AG10803 (cell line): ENCODE measurements around the gene CETP.
"Not testable (repeated sequence)": the region's sequence is repeated elsewhere in the genome, so short reads cannot be mapped to it uniquely, and the experiment has no call there.

ENCODE experiments used
- DNase-seq: peaks from one replicate; pipeline ENCODE4 v3.0.0; 2010; ENCODE audit warnings: low read depth
- H3K4me3 ChIP-seq: 2 replicates; pipeline ENCODE4 v1.5.1; 2011; ENCODE audit warnings: mild to moderate bottlenecking, low read length, control low read depth
- CTCF ChIP-seq: conservative IDR thresholded peaks from 2 replicates; pipeline ENCODE4 v1.5.1; 2011; ENCODE audit warnings: mild to moderate bottlenecking, low read length, control low read depth, inconsistent platforms

CETP gene

DNA sequence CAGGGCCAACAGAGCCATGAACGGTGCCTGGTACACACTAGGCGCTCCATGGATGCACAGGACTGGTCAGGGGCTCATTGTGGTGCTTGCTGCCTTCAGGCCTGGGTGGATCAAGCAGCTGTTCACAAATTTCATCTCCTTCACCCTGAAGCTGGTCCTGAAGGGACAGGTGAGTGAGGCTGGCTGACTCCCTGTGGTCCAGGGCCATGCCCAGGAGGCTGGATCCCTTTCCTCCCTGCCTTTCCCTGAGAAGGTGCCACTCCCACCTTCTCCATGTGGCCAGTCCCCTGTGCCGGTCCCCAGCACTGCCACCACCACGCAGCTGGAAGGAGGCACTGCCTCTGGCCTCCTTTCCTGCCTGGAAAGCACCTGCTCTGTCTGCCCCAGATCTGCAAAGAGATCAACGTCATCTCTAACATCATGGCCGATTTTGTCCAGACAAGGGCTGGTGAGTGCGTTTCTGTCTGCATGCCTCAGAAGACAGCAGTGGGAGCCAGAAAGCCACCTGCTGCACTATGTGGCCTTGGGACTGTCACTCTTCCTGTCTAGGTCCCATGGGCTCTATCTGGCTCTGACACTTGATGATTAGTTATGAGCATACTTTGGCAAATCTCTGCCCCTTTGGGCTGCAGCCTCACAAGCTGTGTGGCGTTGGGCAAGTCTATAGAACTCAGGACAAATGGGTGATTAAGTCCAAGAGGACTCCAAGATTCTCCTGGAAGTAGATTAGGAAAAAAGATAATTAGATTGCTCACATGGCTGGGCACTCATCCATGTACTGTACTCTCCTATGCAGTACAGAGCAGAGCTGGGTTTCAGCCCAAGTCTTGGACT, 9.4 kb downstream of the CETP start:
- DNase-seq, result peak; percentile 45
- TF ChIP-seq CTCF, result no peak

DNA sequence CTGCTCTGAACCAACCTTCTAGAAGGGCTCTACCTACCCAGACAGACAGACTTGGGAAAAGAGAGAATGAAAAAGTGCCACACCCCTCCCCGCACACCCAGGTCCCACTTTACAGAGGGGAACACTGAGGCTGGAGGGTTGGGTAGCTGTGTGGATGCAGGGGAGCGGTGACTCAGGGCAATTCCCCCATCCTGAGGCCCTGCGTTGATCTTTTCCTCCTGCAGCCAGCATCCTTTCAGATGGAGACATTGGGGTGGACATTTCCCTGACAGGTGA, 10.0 kb downstream of the CETP start:
- no peak overlapping the region for H3K4me3 ChIP-seq
- TF ChIP-seq CTCF, result no peak
- DNase-seq, result no peak

More for the DNA sequence above, 9.4 kb downstream of the CETP start:
- H3K4me3 ChIP-seq, result no peak overlapping the region

GRCh38 chr16:56972403-56973293, 10.9 kb downstream of the CETP start:
- no peak for DNase-seq
- H3K4me3 ChIP-seq, result no peak overlapping the region
- no peak for TF ChIP-seq CTCF

DNA sequence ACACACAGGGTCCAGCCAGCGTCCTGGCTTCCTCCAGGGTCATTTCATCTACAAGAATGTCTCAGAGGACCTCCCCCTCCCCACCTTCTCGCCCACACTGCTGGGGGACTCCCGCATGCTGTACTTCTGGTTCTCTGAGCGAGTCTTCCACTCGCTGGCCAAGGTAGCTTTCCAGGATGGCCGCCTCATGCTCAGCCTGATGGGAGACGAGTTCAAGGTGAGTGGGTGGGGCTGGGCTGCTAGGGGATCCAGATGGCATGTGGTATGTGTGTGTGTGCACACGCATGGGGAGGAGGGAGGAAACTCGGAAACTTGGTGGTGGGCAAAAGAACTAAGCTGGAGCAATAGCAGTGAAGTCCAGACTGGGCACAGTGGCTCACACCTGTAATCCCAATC, 11.5 kb downstream of the CETP start:
- no peak overlapping the region for H3K4me3 ChIP-seq
- DNase-seq, result no peak
- TF ChIP-seq CTCF, result no peak

GRCh38 chr16:56973899-56974298, 12.1 kb downstream of the CETP start:
- not testable (repeated sequence) for H3K4me3 ChIP-seq, DNase-seq

- TF ChIP-seq CTCF, result no peak
- DNase-seq, result no peak
- H3K4me3 ChIP-seq, result no peak overlapping the region
Measured at GRCh38 chr16:56974549-56975300, 13.0 kb downstream of the CETP start.

DNA sequence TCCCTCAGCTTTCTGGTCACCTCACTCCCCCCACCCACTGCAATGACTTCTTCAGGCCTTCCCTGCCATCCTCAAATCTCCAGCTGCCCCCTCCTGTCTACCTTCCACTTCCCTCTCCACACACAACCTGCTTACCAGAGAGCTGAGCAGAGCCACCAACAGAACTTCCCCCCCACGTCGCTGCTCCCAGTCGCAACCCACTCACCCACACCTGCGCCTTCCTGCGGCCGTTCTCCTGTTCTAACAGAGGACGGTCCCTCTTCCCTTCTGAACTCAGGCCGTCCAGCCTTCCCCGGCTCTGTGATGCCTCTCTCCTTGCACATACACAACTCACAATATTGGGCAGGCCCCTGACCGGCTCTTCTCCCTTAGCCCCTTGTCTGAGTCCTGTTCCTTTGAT, 14.0 kb downstream of the CETP start:
- TF ChIP-seq CTCF, result no peak
- no peak for DNase-seq
- H3K4me3 ChIP-seq, result no peak overlapping the region
